ENCODE data around the gene KEL.

KEL gene

DNA sequence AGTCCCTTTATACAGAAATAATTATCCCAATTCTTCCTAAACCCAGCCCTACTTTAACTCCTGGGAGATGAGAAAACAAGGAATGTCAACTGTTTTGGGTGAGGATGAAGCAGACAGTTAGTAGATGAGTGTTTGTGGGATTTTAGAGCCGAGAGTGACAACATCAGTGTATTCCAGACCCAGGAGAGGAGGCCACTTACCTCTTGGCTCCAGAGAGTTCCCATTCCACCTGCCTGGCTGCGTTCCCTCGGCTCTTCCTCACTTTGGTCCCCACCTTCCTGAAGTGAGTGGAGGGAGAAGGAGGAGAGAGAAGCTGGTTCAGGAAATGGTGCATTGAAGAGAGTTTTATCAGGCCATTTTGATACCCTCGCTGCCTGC lies 579 bp downstream of the KEL start:
- no peak for DNase-seq

DNA sequence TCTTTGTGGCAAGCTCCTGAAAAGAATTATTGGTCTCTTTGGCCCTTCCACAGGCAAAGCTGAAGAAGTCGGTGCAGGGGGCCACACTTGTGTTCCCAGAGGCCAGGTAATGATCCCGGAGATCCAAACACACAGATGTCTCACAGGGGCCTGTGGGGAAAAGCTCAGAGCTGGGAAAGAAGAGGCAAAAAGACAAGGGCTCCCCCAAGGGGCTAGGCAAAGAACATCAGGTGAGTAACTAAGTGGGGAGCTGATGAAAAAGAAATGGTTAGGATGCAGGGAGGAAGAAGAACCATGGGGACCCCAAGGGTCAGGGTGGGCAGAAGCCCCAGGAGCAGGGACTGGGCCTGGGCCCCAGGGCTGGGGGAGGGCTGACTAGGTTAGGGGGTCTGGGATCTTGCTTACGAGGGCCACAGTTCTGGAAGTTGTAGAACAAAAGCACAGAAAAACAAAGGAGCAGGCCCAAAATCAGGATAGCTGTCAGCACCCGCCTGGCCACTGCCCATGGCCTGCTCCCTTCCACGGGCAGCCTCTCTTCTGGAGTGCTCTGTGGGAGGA lies 1.1 kb downstream of the KEL start:
- no peak for DNase-seq

DNA sequence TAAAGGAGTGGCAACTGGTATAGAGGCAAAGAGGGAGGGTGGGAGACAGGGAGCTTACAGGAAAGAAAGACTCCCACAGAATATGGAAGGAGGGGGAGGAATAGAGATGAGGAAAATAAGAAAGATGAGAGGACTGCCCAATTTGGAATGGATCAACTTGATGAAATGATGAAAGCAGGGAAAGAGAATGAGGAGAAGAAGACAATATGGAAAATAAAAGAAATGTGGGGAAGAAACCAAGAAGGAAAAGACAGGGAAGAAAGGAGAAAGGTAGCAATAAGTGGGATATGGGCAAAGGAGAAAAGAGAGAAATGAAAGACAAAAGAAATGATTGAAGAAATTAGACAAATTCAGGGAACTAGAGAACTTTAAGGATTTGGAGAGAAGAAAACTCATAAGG lies 3.0 kb downstream of the KEL start:
- no peak for DNase-seq

DNA sequence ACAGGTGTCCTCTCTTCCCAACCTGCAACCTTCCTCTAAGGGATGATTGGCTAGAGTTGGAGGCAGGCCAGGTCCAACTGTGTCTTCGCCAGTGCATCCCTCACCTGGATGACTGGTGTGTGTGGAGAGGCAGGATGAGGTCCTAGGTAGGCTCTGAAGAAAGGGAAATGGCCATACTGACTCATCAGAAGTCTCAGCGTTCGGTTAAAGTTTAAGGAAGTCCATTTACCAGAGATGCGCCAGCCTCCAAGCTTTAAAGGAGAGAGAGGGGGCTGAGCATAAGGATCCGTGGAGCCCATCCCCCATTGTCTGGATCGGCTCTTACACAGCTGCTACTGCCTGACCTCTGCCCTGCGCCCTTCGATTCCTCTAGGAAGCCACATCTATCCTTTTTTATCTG lies 4.4 kb downstream of the KEL start:
- DNase-seq: no peak

DNA sequence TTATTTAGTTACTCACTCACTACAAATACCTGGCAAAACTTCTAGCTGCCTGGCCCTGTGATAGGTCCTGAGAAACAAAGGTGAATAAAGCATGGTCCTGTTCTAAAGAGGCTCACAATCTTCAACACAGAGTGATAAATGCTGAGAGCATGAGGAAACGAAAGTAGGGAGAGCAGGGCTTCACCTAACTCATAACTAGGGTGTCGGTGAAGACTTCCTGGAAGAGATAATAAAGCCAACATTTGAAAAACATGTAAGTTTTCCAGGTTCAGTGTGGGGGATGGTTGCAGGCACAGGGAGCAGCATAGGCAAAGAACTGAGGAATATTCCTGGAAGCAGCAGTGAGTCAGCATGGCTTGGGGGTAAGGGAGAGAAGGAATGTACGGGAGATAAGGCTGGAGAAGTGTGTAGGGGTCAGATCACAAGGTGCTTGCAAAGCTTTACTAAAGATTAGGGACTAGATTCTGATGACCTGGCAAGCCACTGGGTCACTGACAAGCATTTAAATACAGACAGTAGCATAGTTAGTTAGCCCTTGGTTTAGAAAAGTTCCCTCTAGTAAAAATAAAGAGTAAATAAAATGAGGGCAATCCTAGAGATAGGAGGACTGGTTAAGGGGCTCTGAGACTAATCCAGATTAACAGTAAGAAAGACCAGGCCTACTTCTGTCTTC lies 5.1 kb downstream of the KEL start:
- no peak for DNase-seq

DNA sequence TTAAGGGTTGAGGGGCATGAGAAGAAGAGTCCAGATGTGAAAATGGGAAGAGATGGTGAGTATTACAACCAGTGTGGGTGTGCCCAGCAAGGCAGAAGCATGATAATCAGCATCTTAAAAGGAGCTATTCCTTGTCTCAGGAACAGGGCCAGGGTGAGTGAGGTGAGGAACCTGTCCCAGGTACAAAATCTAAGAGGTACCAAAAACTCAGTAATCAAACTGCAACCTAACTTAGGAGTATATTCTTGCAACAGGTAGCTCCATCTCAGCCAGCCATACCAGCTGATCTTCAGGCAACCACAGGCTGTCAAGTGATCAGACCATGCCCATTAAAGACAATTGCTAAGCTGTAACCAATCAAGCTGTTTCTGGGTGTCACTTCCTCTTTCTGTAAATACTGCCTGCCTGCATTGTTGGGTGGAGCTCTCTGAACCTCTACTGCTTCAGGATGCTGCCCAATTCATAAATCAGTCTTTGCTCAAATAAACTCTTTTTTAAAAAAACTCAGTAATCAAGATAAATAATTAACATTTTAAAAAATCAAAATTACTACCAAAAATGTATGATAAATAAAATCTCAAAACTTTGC lies 7.4 kb downstream of the KEL start:
- DNase-seq: no peak

DNA sequence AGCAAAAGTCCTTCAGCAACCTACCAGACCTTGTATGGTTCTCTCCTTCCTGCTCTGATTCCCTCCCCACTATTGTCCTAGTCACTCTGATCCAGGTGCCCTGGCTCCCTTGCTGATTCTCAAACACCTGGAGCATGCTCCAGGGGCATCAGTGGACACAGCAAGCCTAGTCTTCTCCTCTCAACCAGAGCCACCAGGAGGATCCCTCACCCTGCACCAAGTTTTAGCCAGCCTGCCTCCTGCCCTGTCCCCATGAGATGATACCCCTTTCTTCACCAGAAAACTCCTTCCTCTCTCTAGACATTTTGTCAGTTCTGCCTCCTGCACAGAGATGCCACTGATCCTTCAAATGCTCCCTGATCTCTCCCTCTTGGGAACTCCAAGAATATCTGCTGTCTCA lies 11.9 kb downstream of the KEL start:
- DNase-seq: no peak

DNA sequence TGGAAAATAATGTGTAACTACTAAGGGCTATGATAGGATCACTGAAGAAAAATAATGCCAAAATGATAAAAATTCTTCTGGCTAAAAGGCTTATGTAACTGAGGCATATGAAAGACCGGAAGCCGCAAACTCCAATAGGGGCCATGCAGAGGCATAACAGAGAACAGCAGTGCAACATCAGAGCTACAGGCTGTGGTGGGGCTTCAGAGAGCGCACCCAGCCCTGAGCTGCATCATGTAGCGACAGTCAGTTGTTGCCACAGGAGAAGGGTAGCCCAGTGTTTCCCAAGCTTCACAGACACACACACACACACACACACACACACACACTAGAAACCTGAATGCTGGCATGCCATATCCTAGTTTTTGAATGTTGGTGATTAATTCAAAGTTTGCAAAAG lies 13.6 kb downstream of the KEL start:
- no peak for DNase-seq

DNA sequence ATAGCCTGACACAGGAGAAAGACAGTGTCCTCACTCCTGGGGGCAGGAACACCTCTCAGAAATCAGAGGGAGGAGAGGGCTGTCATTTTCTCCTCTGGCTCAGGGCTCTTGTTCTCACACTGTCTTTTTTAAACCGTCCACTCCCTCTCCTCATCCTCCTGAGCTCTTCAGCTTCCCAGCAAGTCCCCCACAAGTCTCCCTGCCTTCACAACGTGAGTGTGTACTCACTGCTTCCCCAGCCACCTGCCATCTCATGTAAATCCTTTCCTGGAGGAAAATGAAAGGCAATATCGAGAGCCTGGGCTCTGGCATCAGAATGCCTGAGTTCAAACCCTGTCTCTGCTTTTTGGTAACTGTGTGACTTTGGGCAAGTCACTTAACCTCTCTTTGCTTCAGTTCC lies 17.2 kb downstream of the KEL start:
- DNase-seq: no peak

DNA sequence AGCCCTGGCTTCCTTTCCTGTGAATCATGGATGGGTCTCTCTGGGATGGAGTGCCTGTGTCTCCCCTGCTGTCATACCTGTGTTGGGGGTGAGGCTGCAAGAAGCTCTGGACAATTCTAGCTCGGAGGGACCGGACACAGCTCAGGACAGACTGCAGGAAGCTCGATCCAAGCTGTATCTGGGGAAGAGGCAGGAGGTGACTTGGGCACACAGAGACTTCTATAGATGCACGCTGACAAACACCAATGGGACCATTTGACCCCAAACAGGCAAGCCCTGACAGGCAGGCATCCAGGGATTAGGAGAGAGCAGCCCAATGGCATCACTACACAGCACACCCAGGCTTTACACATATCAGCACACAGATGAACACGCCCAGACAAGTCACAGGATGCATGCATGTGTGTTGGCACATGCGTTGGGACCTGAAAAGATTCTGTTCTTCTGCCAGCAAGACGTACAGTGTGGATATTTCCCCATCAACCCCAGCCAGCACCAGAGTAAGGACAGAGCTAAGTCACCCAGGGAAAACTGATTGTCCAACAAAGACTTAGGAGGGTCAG lies 18.4 kb downstream of the KEL start:
- DNase-seq: no peak

DNA sequence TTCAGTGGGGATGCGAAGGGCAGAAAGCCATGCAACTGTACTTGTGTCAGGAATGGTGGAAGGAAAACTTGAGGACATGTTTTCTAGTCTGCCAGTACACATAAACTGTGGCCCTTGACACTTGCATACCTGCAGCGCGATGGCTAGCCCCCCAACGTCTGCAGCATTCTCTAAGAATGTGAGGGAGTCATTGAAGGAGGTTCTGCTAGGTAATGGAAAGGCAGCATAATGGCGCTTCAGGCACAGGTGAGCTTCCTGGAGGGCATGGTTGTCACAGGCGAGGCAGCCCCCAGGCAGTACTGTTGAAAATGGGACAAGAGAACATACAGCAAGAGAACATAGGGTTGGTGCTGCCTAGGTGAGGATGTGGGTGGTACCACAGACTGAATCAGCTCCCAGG lies 19.4 kb downstream of the KEL start:
- DNase-seq: no peak

DNA sequence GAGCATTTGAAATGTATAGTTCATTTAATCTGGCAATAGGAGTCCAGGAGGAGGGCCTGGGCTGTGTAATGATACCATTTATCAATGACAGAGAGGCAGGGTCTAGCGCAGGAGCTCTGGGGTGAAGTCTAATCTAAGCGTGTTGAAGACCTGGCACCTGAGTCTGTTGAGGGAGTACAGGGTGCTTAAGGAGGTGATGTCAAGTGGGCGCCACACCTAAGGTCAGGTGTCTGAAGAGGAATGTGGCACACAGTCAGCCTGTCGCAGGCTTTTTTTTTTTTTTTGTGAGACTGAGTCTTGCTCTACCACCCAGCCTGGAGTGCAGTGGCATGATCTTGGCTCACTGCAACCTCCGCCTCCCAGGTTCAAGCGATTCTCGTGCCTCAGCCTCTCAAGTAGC lies 20.6 kb downstream of the KEL start:
- no peak for DNase-seq

DNA sequence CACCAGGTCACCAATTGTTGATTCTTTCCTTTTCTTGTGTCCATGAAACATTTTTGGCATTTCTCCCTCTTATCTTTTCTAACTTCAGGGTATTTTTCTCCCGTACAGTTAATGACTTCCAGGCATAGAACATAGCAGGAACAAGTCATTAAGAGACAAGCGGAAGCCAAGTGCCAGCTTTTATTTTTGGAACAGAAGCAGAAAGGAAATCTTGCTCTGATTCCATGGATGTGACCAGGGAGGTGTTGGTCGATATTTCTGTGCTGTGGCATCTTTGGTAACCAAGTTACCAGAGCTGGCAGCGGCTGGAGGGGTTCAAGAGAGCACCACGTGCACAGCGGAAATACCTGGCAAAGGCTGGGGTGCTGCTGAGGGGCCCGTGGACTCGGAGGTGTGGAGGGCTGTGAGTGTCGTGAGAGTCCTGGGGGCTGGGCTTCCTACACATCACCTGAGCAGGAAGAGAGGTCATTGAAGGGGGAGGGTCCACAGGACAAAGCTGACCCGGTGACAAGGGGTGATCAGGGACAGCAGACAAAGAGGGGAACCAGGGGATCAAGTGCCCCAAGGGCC lies 21.1 kb downstream of the KEL start:
- DNase-seq: no peak

DNA sequence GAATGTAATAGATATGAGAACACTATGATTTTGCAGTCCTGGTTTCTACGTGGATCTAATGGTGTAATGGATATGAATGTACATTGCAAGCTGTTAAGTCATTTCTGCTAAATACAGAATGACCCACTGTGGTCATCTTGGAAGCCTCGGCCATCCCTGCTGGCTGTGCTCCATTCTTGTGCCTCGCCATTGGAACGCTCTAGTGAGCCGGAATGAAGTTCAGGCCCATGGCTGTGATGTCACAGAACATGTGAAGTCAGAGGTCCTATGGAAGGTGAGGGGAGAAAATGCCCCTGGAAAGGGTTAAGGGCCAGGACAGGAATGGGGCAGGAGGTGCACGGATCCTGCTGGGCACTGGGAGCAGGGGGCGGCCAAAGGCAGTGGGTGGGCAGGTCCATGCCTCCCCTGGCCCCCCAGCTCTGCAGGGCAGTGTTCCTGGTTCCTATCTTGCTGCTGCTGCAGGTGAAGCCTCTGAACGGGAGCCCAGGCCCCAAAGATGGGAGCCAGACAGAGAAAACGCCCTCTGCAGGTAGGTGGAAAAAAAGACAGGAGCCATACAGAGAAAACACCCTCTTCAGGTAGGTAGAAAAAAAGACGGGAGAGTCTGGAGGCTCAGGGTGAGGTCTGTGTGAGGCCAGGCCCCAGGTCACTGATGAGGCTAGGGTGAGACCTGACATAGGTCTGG lies 22.8 kb downstream of the KEL start, which contains the start of gene LLCFC1:
LLCFC1 (plus strand) TSS at position 259 of the 685 bp plus-strand sequence; CDS start at position 397, 138 bp downstream.
- DNase-seq: no peak

DNA sequence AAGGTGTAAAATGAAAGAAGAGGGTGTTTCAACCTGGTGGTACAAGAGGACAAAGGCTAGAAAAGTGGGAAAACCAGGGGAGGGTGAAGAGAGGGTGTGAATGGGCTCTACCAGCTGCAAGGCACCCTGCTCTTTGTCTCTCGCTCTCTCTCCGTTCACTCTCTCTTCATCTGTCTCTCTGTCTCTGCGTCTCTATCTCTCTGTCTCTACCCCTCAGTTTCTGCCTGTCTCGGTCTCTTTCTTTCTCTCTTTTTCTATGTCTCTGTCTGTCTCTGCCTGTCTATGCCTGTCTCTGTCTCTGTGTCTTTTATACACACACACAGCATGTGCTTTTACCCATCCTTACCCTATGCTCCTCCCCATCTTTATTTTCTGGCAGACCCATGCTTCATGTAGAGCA lies 23.6 kb downstream of the KEL start:
- DNase-seq: no peak

DNA sequence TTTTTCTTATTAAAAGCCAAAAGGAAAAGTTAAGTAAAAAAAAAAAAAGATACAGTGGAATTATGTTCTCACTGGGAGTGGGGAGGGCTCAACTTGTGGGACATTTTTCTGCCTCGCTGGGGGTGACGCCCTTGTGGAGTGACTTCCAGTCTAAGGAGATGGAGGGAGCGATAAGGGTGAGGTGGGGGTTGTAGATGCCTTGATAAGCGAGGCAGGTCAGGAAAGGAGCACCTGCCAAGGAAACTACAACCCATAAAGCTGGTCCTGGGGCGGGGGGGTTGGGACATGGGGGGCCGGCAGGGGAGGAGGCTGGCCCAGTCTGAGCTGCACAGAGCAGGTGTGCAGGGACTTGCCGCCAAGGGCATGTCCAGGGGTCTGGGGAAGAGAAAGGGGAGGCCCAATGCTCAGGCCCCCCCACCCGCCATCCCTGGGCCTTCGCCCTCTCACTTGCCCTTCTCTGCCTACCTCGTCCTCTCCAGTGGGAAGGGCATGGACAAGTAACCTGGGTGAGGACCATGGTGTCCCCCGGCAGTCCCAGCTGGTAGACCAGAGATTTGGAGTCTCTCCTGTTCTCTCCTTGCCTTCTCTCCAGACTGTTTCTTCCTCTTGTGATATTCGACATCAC lies 26.1 kb downstream of the KEL start:
- DNase-seq: no peak

DNA sequence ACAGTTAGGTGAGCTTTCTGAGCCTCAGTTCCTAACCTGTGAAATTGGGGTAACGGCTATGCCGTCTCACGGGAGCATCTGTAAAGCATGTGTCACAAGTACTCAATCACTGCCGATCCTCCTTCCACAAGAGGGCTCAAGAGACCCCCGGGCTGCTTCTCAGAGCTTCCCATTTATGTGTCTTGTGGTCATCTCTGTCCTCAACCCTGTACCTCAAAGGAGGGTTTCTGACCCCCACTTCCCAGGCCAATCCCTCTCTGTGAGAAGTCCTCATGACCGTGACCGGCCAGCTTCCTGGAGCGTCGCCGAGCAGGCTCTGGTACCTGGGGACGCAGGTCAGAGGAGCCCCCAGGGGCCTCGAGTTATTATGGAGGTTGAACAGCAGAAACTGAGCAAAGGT lies 28.1 kb downstream of the KEL start:
- DNase-seq: no peak

DNA sequence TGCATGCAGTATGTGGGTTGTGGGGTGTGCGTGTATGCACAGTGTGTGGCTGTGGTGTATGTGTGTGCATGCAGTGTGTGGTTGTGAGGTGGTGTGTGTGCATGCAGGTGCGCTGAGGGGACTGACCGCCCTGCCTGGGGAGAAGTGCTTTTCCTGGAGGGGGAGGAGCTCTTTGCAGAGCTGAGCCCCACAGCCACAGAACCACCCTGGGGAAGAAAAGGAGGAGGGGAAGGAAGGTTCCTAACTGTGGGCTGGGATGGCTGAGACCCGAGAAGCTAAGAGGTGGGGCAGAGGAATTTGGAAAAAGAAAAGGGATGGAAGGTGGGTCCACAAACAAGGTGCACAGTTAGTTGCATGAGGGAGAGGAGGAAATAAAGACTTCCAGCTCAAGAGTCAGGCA lies 28.5 kb downstream of the KEL start, which contains the start of gene TRPV5:
TRPV5 (minus strand) TSS at position 123 of the 400 bp plus-strand sequence. CDS start 287 bp downstream, outside the sequence.
- no peak for DNase-seq

DNA sequence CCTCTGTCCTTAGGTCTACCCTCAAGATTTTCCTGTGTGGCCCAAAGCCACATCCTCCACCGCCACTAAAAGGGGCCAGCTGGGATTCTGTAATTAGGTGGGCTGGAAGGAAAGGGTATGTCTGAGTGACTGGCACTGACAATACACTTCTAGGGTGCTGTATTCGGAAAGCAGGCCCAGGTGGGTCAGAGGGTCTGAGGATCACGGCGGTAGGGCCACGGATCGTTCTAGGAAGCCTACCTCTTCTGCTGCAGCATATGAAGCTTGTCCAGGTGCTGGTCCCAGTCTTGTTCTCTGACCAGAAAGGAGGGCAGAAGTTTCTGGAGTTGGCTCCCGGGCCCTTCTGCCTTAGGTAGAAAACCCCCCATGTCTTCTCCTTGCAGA lies 29.1 kb downstream of the KEL start:
- no peak for DNase-seq

DNA sequence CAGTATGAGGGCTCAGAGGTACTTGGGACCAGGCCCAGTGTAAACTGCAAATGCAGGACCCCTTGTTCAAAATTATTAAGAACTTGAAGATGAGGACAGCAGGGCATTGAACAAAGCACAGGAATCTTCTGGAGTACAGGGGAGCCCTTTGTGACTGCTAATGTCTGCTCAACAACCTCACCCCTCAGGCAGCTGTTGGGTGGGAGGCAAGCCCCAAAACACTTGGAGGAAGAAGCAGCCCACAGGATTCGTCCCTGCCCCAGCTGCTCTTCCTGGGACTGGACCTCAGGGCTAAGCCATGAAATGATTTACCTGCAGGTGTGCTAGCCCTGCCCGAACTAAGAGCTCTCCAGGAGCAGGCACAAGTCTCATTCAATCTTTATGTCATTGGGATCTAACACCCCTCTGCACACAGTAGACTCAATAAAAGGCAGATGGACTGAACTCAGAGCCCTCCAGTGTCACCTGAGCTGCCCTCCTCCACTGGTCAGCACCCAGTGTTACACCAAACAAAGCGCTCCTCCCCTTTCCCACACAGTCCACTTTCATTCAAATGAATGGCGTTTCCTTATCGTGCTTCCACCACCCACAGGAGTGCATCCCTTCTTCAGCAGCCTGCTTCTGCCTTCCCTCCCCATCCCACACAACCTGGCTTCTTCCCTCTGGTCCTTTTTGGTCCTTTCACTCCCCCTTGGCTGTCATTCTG lies 29.6 kb downstream of the KEL start:
- DNase-seq: no peak

DNA sequence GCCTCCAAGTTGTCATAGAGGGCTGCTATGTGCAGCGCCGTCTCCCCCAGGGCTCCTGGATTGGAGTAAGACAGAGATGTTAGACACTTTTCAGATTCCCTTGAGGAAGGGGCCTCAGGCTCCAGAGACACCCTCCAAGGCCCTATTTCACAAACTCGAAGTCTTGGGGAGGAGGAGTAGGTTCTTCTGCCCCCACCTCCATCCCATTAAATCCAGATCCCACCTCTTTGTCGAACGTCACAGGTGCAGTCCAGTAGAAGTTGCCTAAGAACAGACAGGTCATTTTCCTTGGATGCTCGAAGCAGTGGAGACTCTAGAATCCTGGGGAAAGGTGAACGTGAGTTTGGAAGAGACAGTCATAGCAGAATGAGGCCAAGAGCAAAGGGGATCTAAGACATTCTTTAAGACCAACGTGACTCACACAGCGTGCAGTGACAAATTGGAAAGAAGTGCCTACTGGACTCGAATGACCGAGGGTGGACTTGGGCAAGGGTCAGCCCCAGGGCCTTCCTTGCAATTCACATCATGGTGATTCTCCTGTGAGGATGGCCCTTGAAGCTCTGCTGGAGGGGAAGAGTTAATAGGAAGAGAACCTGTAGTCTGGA lies 31.9 kb downstream of the KEL start:
- no peak for DNase-seq

DNA sequence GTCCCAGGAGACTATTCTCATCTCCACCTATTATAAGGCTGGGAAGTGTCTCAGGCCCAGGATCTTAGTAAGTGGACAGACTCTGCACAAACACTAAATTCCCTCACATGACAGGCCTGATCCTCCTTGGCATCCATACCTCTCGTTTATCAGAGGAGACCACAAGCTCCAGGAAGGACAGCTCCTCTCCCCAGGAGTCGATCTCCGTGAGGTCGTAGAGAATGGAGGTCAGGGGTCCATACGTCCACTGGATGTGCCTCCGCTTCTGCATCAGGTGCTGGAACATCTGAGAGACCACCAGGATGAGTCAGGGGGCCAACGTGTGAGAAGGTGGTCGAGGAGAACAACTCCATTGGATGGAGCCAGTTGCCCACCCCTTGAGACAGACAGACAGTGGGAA lies 34.2 kb downstream of the KEL start:
- DNase-seq: no peak
